SHP77 treated with DMSO at 0.1 percent for 48 hours (cell line): ENCODE measurements around the gene OLFM3.

Experiments used
- DNase-seq: peaks from one replicate; lab custom pipeline; 2025; lab: John Stamatoyannopoulos, UW

OLFM3 gene

GRCh38 chr1:101996825-101997465 lies at the start of gene OLFM3:
OLFM3 (minus strand) TSS chr1:101996926.
- peak; percentile 78 for DNase-seq

GRCh38 chr1:102045752-102046151 lies 49.0 kb upstream of the OLFM3 start:
- no peak for DNase-seq

GRCh38 chr1:102032534-102032933 lies 35.8 kb upstream of the OLFM3 start:
- no peak for DNase-seq

- no peak for DNase-seq
These were observed 22.8 kb upstream of the OLFM3 start for GRCh38 chr1:102019530-102019929.

GRCh38 chr1:102015728-102016127 lies 19.0 kb upstream of the OLFM3 start:
- DNase-seq = no peak

GRCh38 chr1:102002057-102002456 lies 5.3 kb upstream of the OLFM3 start:
- no peak for DNase-seq

GRCh38 chr1:101995984-101996745 lies 561 bp downstream of the OLFM3 start:
- peak; percentile 62 for DNase-seq

GRCh38 chr1:101993710-101994109 lies 3.0 kb downstream of the OLFM3 start:
- peak; percentile 16 for DNase-seq

- DNase-seq = peak; percentile 34
These were observed 3.7 kb downstream of the OLFM3 start for GRCh38 chr1:101992821-101993575.

GRCh38 chr1:101980974-101981373 lies 15.8 kb downstream of the OLFM3 start:
- no peak for DNase-seq

- no peak for DNase-seq
These were observed 19.5 kb downstream of the OLFM3 start for GRCh38 chr1:101977266-101977665.

- no peak for DNase-seq
These were observed 20.6 kb downstream of the OLFM3 start for GRCh38 chr1:101976161-101976560.

GRCh38 chr1:101975371-101975770 lies 21.4 kb downstream of the OLFM3 start:
- DNase-seq = no peak

GRCh38 chr1:101974599-101975274 lies 22.0 kb downstream of the OLFM3 start:
- DNase-seq = no peak

GRCh38 chr1:101971304-101971703 lies 25.4 kb downstream of the OLFM3 start:
- no peak for DNase-seq

- no peak for DNase-seq
These were observed 28.9 kb downstream of the OLFM3 start for GRCh38 chr1:101967871-101968270.

GRCh38 chr1:101965341-101965740 lies 31.4 kb downstream of the OLFM3 start:
- no peak for DNase-seq

GRCh38 chr1:101964708-101965107 lies 32.0 kb downstream of the OLFM3 start:
- DNase-seq = no peak

- no peak for DNase-seq
These were observed 36.6 kb downstream of the OLFM3 start for GRCh38 chr1:101960142-101960541.

GRCh38 chr1:101959456-101959855 lies 37.3 kb downstream of the OLFM3 start:
- no peak for DNase-seq

- DNase-seq = no peak
These were observed 39.0 kb downstream of the OLFM3 start for GRCh38 chr1:101957771-101958170.

- DNase-seq = no peak
These were observed 43.1 kb downstream of the OLFM3 start for GRCh38 chr1:101953623-101954022.
